PC-9 (cell line): Measurements from ENCODE around the gene SPATA1.

Experiments
- EZH2 ChIP-seq: fragments of 200-600 bp; sonication (generic); IDR thresholded peaks from 2 replicates; pipeline ENCODE4 v1.8.0; 2017; ENCODE audit warnings: antibody characterized with exemption, low read depth
- TF ChIP-seq, protein P1 (sequence below): fragments of 200-600 bp; sonication (generic); conservative IDR thresholded peaks from 2 replicates; pipeline ENCODE4 v1.6.1; 2017; ENCODE audit warnings: mixed run types, antibody characterized with exemption, mild to moderate bottlenecking, moderate library complexity

DNA sequence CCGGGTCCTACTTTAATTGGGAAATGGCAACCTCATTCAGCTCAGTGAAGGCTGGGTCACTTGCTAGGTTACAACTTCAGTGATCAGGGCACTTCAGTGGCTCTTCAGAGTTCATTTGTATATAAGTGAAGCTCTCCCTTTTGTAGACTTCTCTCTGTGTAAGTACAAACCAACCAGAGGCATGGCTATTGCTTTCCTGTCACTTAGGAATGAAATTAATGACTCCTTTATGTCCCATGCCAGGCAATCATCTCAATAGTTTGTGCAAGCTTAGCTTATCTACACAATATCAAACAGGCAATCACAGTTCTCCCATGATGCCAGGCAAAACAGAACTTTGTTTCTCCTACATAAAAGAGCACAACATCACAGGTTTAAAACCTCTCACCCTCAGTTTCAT lies 90.8 kb downstream of the SPATA1 start:
- TF ChIP-seq, protein P1, sequence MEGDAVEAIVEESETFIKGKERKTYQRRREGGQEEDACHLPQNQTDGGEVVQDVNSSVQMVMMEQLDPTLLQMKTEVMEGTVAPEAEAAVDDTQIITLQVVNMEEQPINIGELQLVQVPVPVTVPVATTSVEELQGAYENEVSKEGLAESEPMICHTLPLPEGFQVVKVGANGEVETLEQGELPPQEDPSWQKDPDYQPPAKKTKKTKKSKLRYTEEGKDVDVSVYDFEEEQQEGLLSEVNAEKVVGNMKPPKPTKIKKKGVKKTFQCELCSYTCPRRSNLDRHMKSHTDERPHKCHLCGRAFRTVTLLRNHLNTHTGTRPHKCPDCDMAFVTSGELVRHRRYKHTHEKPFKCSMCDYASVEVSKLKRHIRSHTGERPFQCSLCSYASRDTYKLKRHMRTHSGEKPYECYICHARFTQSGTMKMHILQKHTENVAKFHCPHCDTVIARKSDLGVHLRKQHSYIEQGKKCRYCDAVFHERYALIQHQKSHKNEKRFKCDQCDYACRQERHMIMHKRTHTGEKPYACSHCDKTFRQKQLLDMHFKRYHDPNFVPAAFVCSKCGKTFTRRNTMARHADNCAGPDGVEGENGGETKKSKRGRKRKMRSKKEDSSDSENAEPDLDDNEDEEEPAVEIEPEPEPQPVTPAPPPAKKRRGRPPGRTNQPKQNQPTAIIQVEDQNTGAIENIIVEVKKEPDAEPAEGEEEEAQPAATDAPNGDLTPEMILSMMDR: no peak
- no peak for TF ChIP-seq EZH2
